ENCODE results near the gene ELN.

- TF ChIP-seq POLR2A (IDR thresholded peaks at IDR 0.05): no peak
- no peak for TF ChIP-seq CTCF (IDR thresholded peaks at IDR 0.05)
Observed at GRCh38 chr7:74052628-74053027, 24.7 kb downstream of the ELN start.
